ENCODE measurements around the gene PLCH1.

GRCh38 chr3:155388417-155388816 lies 356.5 kb downstream of the PLCH1 start:
- TF ChIP-seq CTCF (IDR thresholded peaks at IDR 0.05) = no peak
- TF ChIP-seq POLR2A (IDR thresholded peaks at IDR 0.05) = no peak

Data from uterus (tissue), 2 donors.